Ovary (tissue), 9 donors: ENCODE data around the gene FAM163B. TPM values are rescaled to one million over a fixed set of nuclear protein-coding genes. Genes with fewer than 3 reads are reported as not detected.

Experiments used
- DNase-seq, 5 donors: peaks; one replicate each; pipeline ENCODE4 v3.0.0-alpha.2; 2019 to 2020
- H3K27ac ChIP-seq, 2 donors: fragments of 200-600 bp; one replicate each; pipeline versions ENCODE4 v1.5.1 to v1.8.0; 2019 to 2022
- H3K27me3 ChIP-seq: fragments of 200-600 bp; one replicate; pipeline ENCODE4 v1.8.0; 2022
- H3K36me3 ChIP-seq: fragments of 200-600 bp; sonication (generic); one replicate; pipeline ENCODE4 v1.5.1; 2019
- H3K4me1 ChIP-seq: one replicate; pipeline ENCODE4 v1.8.1; 2013; ENCODE audit warnings: mild to moderate bottlenecking, moderate library complexity; ENCODE audit not compliant: insufficient read depth
- H3K4me3 ChIP-seq: fragments of 200-600 bp; sonication (generic); one replicate; pipeline ENCODE4 v1.5.1; 2017
- H3K9me3 ChIP-seq, 2 donors: fragments of 200-600 bp in 1 of 2; sonication (generic) in 1 of 2; one replicate each; pipeline versions ENCODE4 v1.5.1 to v1.8.1; 2013 to 2019; ENCODE audit warnings: mild to moderate bottlenecking in 1 of 2, moderate library complexity in 1 of 2
- EP300 ChIP-seq: sonication (generic); formaldehyde crosslinking; IDR thresholded peaks from one replicate; pipeline ENCODE4 v1.6.1; 2017; ENCODE audit warnings: antibody characterized with exemption
- POLR2A ChIP-seq: fragments of 450-650 bp; IDR thresholded peaks from one replicate; pipeline ENCODE4 v1.6.1; 2017; ENCODE audit warnings: antibody characterized with exemption, mild to moderate bottlenecking, moderate library complexity
- WGBS, 3 donors: extraction: QIAGEN DNeasy Blood & Tissue Kit in 1 of 3; methylation state at CpG; one replicate each; pipeline versions ENCODE4 v1.1.5 to v1.1.7; 2013 to 2017; 5-methylcytosine and 5-hydroxymethylcytosine counted together
- intact Hi-C, 4 donors: fragments of 100-400 bp; cut with DNase I; formaldehyde crosslinking; loops; one replicate each; pipeline versions ENCODE4 v1.11.0 to v1.15.1; 2022 to 2023
- polyA plus RNA-seq, 2 donors: library from polyadenylated mRNA; stranded (reverse); fragments of 200-250 nt in 1 of 2; fragments of 350-450 nt in 1 of 2; fragmentation: Illumina TruSeq in 1 of 2; extraction: RNeasy Lipid Tissue Mini Kit (QIAGEN cat#74804) in 1 of 2; gene quantifications; one replicate each; pipeline ENCODE4 v1.2.3, GENCODE V29; 2013 to 2014
- total RNA-seq, 7 donors: library from RNA; depleted of rRNA in 2 of 7; stranded (reverse); fragments of >200 nt in 2 of 7; fragmentation: NEBNext Ultra II Directional in 3 of 7; extraction: Animal tissue kit (Norgen Biotek cat#: 25700) in 3 of 7; gene quantifications; one replicate each; pipeline versions ENCODE4 v1.1.0 to v1.2.4, GENCODE V29; 2016 to 2023
- TF ChIP-seq, protein P1 (sequence below), 3 donors: fragments of 450-650 bp in 2 of 3; fragments of 200-600 bp in 1 of 3; IDR thresholded peaks; one replicate each; pipeline versions ENCODE4 v1.5.1 to v1.8.0; 2016 to 2022; ENCODE audit warnings: antibody characterized with exemption in 3 of 3, mild to moderate bottlenecking in 1 of 3
- donor health status: DM: no; HTN: no; CAD: no; lungs with moderate emphysema.
- donor health status: DM: no; HTN: no; CAD: no.
- donor health status: Bipolar disorder and iron deficiency.
- donor health status: DM: yes; HTN: yes; CAD: no.
- donor health status: DM: no; HTN: no; CAD: no.
- donor health status: DM: yes; HTN: yes; CAD: no.

FAM163B gene
- total and polyA plus RNA-seq, 9 donors: 0.21 to 0.30 TPM; not detected in 7

DNA sequence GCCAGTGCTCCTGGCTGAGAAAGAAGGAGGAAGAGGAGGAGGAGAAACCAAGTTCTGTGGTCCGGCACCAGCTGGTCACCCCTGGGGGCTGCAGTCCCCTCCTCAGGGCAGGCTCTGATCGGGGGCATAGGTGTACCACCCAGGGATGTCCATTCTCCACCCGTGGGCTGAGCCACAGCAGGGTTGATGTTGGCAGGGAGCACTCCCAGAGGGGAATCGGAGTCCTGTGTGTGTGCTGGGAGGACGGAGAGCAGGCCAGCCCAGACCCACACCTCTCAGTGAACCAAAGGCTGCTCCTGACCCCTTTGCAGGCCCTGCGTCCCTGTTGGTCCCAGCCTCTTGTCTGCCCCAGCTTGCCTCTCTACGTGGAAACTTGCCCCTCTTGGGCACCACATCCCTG is 79.3 kb downstream of the FAM163B start:
- no peak overlapping the region for H3K4me3 ChIP-seq
- 92 to 96% (median 95%) methylated on average over 7 of the region's 7 CpGs for WGBS, 3 donors
- peaks cover 27% of the 10 kb centered on the region for H3K4me1 ChIP-seq
- intact Hi-C loops: loop anchor here in 2 of 4 donors (5.0 to 10.0 kb wide), 2 partner anchors 195 to 197 kb away; no protein-coding TSS in a partner anchor
- no peak for DNase-seq
- no peaks in the 10 kb centered on the region for H3K27me3 ChIP-seq
- no peak overlapping the region for H3K27ac ChIP-seq
- no peaks in the 10 kb centered on the region for H3K36me3 ChIP-seq
- TF ChIP-seq POLR2A (no peak), EP300 (no peak)
- TF ChIP-seq, protein P1, sequence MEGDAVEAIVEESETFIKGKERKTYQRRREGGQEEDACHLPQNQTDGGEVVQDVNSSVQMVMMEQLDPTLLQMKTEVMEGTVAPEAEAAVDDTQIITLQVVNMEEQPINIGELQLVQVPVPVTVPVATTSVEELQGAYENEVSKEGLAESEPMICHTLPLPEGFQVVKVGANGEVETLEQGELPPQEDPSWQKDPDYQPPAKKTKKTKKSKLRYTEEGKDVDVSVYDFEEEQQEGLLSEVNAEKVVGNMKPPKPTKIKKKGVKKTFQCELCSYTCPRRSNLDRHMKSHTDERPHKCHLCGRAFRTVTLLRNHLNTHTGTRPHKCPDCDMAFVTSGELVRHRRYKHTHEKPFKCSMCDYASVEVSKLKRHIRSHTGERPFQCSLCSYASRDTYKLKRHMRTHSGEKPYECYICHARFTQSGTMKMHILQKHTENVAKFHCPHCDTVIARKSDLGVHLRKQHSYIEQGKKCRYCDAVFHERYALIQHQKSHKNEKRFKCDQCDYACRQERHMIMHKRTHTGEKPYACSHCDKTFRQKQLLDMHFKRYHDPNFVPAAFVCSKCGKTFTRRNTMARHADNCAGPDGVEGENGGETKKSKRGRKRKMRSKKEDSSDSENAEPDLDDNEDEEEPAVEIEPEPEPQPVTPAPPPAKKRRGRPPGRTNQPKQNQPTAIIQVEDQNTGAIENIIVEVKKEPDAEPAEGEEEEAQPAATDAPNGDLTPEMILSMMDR (IDR thresholded peaks at IDR 0.05): no peak
- no peaks in the 10 kb centered on the region for H3K9me3 ChIP-seq

DNA sequence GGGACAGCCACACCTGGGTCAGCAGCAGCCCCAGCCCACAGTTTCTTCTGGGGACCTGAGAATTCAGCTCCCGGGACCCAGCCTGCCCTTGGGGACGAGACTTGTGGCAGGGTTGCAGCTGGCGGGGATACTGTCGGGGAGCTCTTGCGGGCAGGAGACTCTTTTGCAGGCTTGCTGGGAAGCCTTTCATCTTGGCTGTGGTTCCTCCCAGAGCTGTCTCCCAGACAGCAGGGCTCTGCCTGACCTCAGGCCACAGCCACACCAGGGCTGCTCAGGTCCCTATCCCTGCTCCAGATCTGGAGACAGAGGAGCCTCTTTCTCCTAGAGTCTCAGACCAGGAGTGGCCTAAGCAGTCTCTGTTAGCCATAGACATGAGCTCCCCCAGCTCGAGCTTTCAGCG is 79.7 kb downstream of the FAM163B start:
- no peak for TF ChIP-seq POLR2A
- TF ChIP-seq, protein P1 (IDR thresholded peaks at IDR 0.05): no peak
- TF ChIP-seq EP300: no peak
- peaks cover 24% of the 10 kb centered on the region for H3K4me1 ChIP-seq
- 89 to 99% (median 93%) methylated on average over 7 of the region's 7 CpGs for WGBS, 3 donors
- H3K27ac ChIP-seq: no peak overlapping the region
- intact Hi-C loops: loop anchor here in 1 of 4 donors (10.0 kb wide), 1 partner anchor 195 kb away; no protein-coding TSS in a partner anchor
- H3K9me3 ChIP-seq: no peaks in the 10 kb centered on the region
- no peak for DNase-seq
- no peak overlapping the region for H3K4me3 ChIP-seq
- no peaks in the 10 kb centered on the region for H3K27me3 ChIP-seq
- H3K36me3 ChIP-seq: no peaks in the 10 kb centered on the region

DNA sequence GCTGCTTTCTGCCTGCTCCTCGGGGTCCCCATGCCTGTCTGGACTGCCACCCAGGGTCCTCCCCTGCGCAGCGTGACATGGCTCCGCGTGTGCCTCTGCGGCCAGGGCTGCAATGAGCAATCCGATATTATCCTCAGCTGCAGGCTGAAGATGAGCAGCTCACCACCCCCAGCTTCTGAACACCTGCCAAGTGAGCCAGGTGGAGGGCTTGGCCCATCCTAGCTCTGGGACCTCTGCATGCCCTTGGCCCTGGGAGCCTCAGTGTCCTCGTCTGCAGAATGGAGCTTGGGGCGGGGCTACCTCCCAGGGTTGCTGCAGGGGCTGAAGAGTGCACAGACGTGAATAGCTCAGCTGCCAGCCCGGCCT is 80.3 kb downstream of the FAM163B start:
- peak in 1 of 5 donors; percentile 42 for DNase-seq

DNA sequence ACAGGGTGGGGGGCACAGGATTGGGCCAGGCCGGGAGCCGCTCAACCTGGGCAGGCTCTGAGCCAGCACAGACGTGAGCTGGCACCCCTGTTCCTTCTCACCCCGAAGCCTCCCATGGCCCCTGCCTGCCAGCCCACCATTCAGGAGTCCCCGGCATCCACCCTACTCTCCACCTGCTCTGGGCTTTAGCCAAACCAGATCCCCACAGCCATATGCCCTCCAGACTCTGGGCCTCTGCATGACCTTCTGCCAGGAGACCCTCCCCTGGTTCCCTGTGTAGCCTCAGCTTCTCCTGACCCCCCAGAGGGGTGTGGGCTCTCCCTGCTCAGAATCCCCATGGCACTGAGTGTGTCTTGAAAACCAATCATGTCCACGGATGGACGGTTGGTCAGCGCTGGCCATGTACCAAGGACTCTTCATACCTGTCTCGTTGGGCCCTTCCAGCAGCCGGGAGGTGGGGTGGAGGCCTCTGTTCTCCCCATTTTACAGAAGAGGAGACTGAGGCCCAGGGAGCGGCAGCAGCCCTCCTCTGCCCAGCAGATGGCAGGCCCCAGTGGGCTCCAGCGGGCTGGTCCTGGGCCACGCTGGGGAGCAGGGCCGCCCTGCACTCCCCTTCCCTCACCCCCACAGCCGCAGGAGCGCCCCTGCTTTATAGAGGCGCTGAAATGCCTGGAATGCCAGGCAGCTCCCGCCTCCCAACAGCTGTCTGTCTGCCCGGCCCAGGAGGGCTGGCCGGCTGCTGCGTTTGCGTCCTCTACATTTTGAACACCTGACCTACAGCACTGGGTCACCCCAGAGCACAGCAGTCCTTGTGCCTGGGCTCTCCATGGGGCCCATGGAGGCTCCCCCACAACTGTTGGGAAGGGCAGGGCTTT is 81.0 kb downstream of the FAM163B start:
- peaks cover 17% of the 10 kb centered on the region for H3K4me1 ChIP-seq
- no peak for TF ChIP-seq POLR2A
- TF ChIP-seq, protein P1 (IDR thresholded peaks at IDR 0.05): no peak
- TF ChIP-seq EP300: no peak
- H3K36me3 ChIP-seq: no peaks in the 10 kb centered on the region
- H3K27me3 ChIP-seq: no peaks in the 10 kb centered on the region
- no peaks in the 10 kb centered on the region for H3K9me3 ChIP-seq
- no peak overlapping the region for H3K4me3 ChIP-seq
- WGBS, 3 donors: 41 to 67% (median 43%) methylated on average over 22 of the region's 22 CpGs
- intact Hi-C loops: loop anchor here in 1 of 4 donors (10.0 kb wide), 1 partner anchor 197 kb away; no protein-coding TSS in a partner anchor
- peak overlapping the region in 1 of 2 donors; percentile 49 for H3K27ac ChIP-seq
- peak in 1 of 5 donors; percentile 54 for DNase-seq

More for the DNA sequence above, 80.3 kb downstream of the FAM163B start:
- TF ChIP-seq EP300: no peak
- TF ChIP-seq, protein P1 (IDR thresholded peaks at IDR 0.05): no peak
- no peak for TF ChIP-seq POLR2A
- 58 to 73% (median 61%) methylated on average over 10 to 11 of the region's 11 CpGs for WGBS, 3 donors
- Histone ChIP-seq H3K27ac (no peak overlapping the region), H3K36me3 (no peaks in the 10 kb centered on the region), H3K4me1 (peaks cover 21% of the 10 kb centered on the region), H3K4me3 (no peak overlapping the region), H3K9me3 (no peaks in the 10 kb centered on the region), H3K27me3 (no peaks in the 10 kb centered on the region)
- intact Hi-C loops: loop anchor here in 1 of 4 donors (10.0 kb wide), 1 partner anchor 196 kb away; no protein-coding TSS in a partner anchor
